Adrenal gland (tissue), 5 donors: Measurements from ENCODE around the gene PXDN.

Experiments
- POLR2A ChIP-seq, 2 donors: fragments of 450-650 bp; IDR thresholded peaks; one replicate each; pipeline ENCODE4 v1.6.1; 2017; ENCODE audit warnings: antibody characterized with exemption in 2 of 2, mild to moderate bottlenecking in 2 of 2, moderate library complexity in 1 of 2
- TF ChIP-seq, protein P1 (sequence below), 6 experiments: fragments of 450-650 bp in 4 of 6; fragments of 200-600 bp in 2 of 6; sonication (generic) in 1 of 6; IDR thresholded peaks; 1 replicate in 5 of 6; 2 replicates in 1 of 6; pipeline versions ENCODE4 v1.5.1 to v1.8.0; 2016 to 2021; ENCODE audit warnings: antibody characterized with exemption in 6 of 6, mild to moderate bottlenecking in 2 of 6, moderate library complexity in 1 of 6
- donor health status: DM: no; HTN: no; CAD: no.

DNA sequence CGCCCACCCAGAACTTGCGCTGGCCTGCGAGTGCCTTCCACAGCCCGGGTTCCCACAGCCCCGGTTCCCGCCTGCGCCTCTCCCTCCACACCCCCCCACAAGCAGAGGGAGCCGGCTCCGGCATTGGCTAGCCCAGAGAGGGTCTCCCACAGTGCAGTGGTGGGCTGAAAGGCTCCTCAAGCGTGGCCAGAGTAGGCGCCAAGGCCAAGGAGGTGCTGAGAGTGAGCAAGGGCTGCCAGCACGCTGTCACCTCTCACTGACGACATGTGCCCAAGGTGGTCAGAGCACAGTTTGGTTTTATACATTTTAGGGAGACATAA lies 15.3 kb upstream of the PXDN start:
- TF ChIP-seq, protein P1, sequence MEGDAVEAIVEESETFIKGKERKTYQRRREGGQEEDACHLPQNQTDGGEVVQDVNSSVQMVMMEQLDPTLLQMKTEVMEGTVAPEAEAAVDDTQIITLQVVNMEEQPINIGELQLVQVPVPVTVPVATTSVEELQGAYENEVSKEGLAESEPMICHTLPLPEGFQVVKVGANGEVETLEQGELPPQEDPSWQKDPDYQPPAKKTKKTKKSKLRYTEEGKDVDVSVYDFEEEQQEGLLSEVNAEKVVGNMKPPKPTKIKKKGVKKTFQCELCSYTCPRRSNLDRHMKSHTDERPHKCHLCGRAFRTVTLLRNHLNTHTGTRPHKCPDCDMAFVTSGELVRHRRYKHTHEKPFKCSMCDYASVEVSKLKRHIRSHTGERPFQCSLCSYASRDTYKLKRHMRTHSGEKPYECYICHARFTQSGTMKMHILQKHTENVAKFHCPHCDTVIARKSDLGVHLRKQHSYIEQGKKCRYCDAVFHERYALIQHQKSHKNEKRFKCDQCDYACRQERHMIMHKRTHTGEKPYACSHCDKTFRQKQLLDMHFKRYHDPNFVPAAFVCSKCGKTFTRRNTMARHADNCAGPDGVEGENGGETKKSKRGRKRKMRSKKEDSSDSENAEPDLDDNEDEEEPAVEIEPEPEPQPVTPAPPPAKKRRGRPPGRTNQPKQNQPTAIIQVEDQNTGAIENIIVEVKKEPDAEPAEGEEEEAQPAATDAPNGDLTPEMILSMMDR (IDR thresholded peaks at IDR 0.05): no peak
- TF ChIP-seq POLR2A (IDR thresholded peaks at IDR 0.05): no peak
